Aorta (tissue), 5 donors: ENCODE measurements around the gene TREM2. TPM values are rescaled to one million over a fixed set of nuclear protein-coding genes. Genes with fewer than 3 reads are reported as not detected.
"Not testable (repeated sequence)": the region's sequence is repeated elsewhere in the genome, so short reads cannot be mapped to it uniquely, and the experiment has no call there.

Experiments used
- ATAC-seq: fragments of 200-7000 bp; cut with Tn5 transposase; one replicate; pipeline ENCODE4 v1.9.1; 2022; ENCODE audit warnings: moderate library complexity; ENCODE audit not compliant: low FRiP score
- DNase-seq, 2 donors: peaks; one replicate each; pipeline ENCODE4 v3.0.0-alpha.2; 2020
- H3K27ac ChIP-seq, 2 donors: one replicate each; pipeline ENCODE4 v1.5.1; 2013; ENCODE audit warnings: low read length in 2 of 2, mild to moderate bottlenecking in 2 of 2, moderate library complexity in 2 of 2, control low read depth in 1 of 2, inconsistent platforms in 1 of 2, low read depth in 1 of 2
- H3K27me3 ChIP-seq, 2 donors: one replicate each; pipeline ENCODE4 v1.6.1; 2013; ENCODE audit warnings: control low read depth in 1 of 2, low read length in 1 of 2, mild to moderate bottlenecking in 1 of 2, moderate library complexity in 1 of 2; ENCODE audit not compliant: insufficient read depth in 2 of 2, control insufficient read depth in 1 of 2
- H3K36me3 ChIP-seq, 2 donors: one replicate each; pipeline ENCODE4 v1.6.1; 2013; ENCODE audit warnings: control low read depth in 1 of 2, low read length in 1 of 2, mild to moderate bottlenecking in 1 of 2; ENCODE audit not compliant: insufficient read depth in 2 of 2, control insufficient read depth in 1 of 2
- H3K4me1 ChIP-seq, 2 donors: one replicate each; pipeline ENCODE4 v1.6.1; 2013; ENCODE audit warnings: low read length in 2 of 2, control low read depth in 1 of 2, mild to moderate bottlenecking in 1 of 2, moderate library complexity in 1 of 2; ENCODE audit not compliant: insufficient read depth in 2 of 2, control insufficient read depth in 1 of 2
- H3K4me3 ChIP-seq, 2 donors: one replicate each; pipeline ENCODE4 v1.5.1; 2013; ENCODE audit warnings: low read length in 2 of 2, control low read depth in 1 of 2, mild to moderate bottlenecking in 1 of 2
- H3K9me3 ChIP-seq: one replicate; pipeline ENCODE4 v1.6.1; 2013; ENCODE audit warnings: mild to moderate bottlenecking, low read length; ENCODE audit not compliant: control insufficient read depth
- WGBS, 2 donors: extraction: QIAGEN DNeasy Blood & Tissue Kit; methylation state at CpG; one replicate each; pipeline ENCODE4 v1.1.7; 2013; 5-methylcytosine and 5-hydroxymethylcytosine counted together
- intact Hi-C, 2 donors: fragments of 100-400 bp; cut with DNase I; formaldehyde crosslinking; loops; one replicate each; pipeline versions ENCODE4 v1.14.2 to v1.15.0; 2022
- polyA plus RNA-seq, 2 donors: library from polyadenylated mRNA; stranded (reverse); fragments of 200-250 nt; gene quantifications; one replicate each; pipeline ENCODE4 v1.2.3, GENCODE V29; 2013
- total RNA-seq, 2 donors: library from RNA; stranded (reverse); fragmentation: NEBNext Ultra II Directional; extraction: Animal tissue kit (Norgen Biotek cat#: 25700); gene quantifications; one replicate each; pipeline ENCODE4 v1.2.1, GENCODE V29; 2021
- donor health status: healthy with polysubstance abuse.
- donor health status: Bipolar disorder and iron deficiency.
- donor health status: DM: no; HTN: no; CAD: no.
- donor health status: DM: no; HTN: no; CAD: no.
- donor health status: DM: yes; HTN: yes; CAD: no.

Gene TREM2
- total and polyA plus RNA-seq, 4 donors, result 4.7 to 11.3 (median 7.3) TPM

DNA sequence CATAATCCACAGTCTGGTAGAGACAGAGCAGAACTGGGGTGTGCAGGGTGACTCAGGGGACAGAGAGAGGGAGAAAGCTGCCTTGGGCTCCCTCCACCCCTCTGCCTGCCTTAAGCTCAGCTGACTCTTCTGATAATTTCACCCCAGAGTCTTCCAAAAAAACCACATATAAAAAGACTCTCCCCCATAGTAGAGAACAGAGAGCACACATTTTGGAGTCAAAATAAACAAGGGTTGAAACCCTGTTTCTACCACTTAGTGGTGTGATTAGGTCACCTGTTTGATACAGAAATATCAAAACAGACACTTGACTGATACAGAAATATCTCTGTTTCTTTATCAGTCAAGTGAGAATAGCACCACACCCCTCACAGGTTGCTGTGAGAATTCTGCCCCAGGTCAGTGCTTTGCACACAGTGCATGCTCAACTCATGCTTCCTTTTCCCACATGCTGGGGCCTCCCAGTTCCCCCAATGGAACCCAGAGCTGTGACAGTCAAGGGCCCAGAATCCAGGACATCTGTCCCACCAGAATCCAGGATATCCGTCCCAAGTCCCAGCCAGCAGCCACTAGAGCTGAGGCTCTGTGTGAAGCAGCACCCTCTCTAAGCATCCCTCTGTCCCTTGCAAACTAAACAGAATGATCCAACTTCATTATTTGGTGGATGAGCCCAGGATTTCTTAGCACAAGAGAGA is 36.8 kb upstream of the TREM2 start:
- intact Hi-C loops, result no loop called here
- DNase-seq (no peak), ATAC-seq (no peak)
- 65 to 77% methylated on average over 1 of the region's 1 CpG for WGBS, 2 donors
- no peak overlapping the region for H3K27ac ChIP-seq
- H3K27me3 ChIP-seq, result no peaks in the 10 kb centered on the region
- H3K4me3 ChIP-seq, result no peak overlapping the region
- no peaks in the 10 kb centered on the region for H3K9me3 ChIP-seq
- no peaks in the 10 kb centered on the region for H3K36me3 ChIP-seq
- no peaks in the 10 kb centered on the region for H3K4me1 ChIP-seq

DNA sequence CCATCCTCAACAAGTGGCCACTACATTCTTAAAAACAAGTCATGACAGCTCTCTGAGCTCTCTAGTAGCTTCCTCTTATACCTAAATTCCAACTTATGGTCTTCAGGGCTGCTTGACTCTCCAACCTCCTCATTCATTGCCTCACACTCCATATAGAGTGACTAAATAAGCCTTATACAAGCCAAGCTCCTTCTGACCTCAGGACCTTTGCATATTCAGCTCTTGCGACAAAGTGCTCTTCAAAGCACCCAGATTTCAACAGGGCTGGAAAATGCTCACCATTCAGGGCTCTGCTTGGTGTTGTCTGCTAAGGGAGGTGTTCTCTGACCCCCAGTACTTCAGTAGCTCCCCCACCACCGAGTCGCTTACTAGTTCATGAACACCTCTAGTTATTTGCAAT is 34.3 kb upstream of the TREM2 start:
- 93 to 99% methylated on average over 3 of the region's 3 CpGs for WGBS, 2 donors
- ATAC-seq (no peak), DNase-seq (no peak)
- no peak overlapping the region for H3K4me3 ChIP-seq
- intact Hi-C loops, result no loop called here
- H3K27me3 ChIP-seq, result no peaks in the 10 kb centered on the region
- H3K36me3 ChIP-seq, result no peaks in the 10 kb centered on the region
- no peaks in the 10 kb centered on the region for H3K4me1 ChIP-seq
- no peaks in the 10 kb centered on the region for H3K9me3 ChIP-seq
- no peak overlapping the region for H3K27ac ChIP-seq

DNA sequence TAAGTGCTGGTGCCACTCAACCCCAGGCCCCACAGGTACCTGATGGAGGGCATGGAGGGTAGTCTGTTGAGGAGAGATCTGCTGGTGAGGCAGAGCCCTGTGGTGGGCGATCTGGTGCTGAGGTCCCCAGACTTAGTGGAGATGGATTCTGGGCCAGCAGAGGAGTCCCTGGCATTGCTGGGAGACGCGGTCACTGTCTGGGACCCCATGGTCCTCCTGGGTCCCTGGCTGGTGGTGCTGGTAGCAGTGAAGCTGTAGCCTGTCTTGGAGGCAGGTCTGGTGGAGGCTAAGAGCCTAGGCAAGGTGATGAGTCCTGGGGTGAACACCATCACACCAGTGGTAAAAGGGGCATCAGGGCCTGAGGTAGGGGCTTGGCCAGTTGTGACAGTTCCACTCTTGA is 31.5 kb upstream of the TREM2 start:
- peaks cover 5% of the 10 kb centered on the region for H3K9me3 ChIP-seq
- intact Hi-C loops, result no loop called here
- DNase-seq (no peak), ATAC-seq (no peak)
- no peak overlapping the region for H3K27ac ChIP-seq
- no peaks in the 10 kb centered on the region for H3K36me3 ChIP-seq
- no peaks in the 10 kb centered on the region for H3K4me1 ChIP-seq
- 90 to 93% methylated on average over 3 of the region's 3 CpGs for WGBS, 2 donors
- no peak overlapping the region for H3K4me3 ChIP-seq
- H3K27me3 ChIP-seq, result no peaks in the 10 kb centered on the region

DNA sequence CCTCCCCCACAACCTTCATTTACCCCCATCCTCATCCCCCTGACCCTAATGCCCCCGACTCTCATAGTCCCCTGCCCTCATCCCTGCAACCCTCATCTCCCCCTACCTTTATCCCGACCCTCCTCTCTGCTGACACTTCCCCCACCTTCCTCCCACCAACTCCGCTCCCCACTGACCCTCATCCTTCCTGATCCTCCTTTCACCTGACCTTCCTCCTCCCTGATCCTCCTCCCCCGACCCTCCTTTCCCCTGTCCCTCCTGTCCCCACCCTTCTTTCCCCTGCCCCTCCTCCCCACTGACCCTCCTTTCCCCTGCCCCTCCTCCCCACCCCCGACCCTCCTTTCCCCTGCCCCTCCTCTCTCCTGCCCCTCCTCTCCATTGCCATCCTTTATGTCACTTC is 31.0 kb upstream of the TREM2 start:
- no peaks in the 10 kb centered on the region for H3K36me3 ChIP-seq
- WGBS, 2 donors, result 53 to 55% methylated on average over 5 of the region's 5 CpGs
- intact Hi-C loops, result no loop called here
- no peak overlapping the region for H3K27ac ChIP-seq
- H3K9me3 ChIP-seq, result peaks cover 5% of the 10 kb centered on the region
- ATAC-seq (no peak), DNase-seq (no peak)
- no peaks in the 10 kb centered on the region for H3K4me1 ChIP-seq
- H3K4me3 ChIP-seq, result no peak overlapping the region
- H3K27me3 ChIP-seq, result no peaks in the 10 kb centered on the region

DNA sequence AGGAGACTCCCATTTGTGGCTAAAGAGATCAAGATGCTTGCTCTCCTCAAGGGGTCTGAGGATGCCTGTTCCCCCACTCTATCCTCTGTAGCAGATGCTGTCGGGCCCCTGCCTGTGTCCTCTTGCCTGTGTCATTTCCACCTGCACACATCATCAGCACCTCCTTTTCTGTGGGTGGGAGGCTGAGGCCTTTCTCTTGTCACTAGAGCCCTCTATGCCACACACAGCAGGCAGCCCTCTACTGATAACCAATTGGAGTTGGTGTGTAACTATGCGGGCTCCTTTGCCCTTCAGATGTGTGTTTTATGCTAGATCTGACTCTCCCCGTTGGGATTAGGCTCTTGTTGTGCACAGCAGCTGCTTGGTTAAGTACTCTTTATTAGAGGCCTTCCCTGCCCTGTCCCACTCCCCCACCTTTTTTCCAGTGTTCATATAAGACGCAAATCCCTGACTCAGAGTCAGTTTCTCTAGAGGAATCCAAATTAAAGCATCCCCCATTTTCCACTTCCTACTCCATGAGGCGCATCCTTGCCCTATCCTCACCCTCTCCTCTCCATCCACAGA is 30.3 kb upstream of the TREM2 start:
- WGBS, 2 donors, result 71 to 76% methylated on average over 5 of the region's 5 CpGs
- Histone ChIP-seq H3K9me3 (peaks cover 5% of the 10 kb centered on the region), H3K36me3 (no peaks in the 10 kb centered on the region), H3K4me1 (no peaks in the 10 kb centered on the region), H3K4me3 (no peak overlapping the region), H3K27ac (no peak overlapping the region), H3K27me3 (no peaks in the 10 kb centered on the region)
- ATAC-seq, result no peak
- intact Hi-C loops, result no loop called here
- DNase-seq, result no peak

DNA sequence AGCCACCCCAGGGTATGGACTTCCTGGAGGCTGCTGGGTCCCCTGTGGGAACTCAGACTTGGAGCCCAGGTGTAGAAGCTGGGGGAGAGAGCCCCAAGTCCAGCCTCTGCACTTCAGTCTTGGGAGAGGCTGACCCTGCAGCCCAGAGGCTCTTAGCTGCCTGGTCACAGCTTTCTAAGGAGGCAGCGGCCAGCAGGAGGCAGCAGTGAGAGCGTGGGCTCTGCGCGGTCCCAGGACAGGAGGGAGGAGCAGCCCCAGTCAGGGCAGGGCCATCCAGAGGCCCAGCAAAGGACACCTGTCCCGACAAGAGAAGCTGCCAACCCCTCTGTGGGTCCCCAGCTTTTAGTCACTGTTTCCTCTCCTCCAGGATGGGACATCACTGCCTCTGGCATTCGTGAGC is 28.7 kb upstream of the TREM2 start:
- H3K4me1 ChIP-seq, result no peaks in the 10 kb centered on the region
- intact Hi-C loops, result no loop called here
- no peaks in the 10 kb centered on the region for H3K36me3 ChIP-seq
- H3K4me3 ChIP-seq, result no peak overlapping the region
- H3K9me3 ChIP-seq, result peaks cover 5% of the 10 kb centered on the region
- no peaks in the 10 kb centered on the region for H3K27me3 ChIP-seq
- ATAC-seq, result no peak
- peak in 1 of 2 donors; percentile 61 for DNase-seq
- H3K27ac ChIP-seq, result no peak overlapping the region
- 15 to 25% methylated on average over 4 to 6 of the region's 6 CpGs for WGBS, 2 donors

DNA sequence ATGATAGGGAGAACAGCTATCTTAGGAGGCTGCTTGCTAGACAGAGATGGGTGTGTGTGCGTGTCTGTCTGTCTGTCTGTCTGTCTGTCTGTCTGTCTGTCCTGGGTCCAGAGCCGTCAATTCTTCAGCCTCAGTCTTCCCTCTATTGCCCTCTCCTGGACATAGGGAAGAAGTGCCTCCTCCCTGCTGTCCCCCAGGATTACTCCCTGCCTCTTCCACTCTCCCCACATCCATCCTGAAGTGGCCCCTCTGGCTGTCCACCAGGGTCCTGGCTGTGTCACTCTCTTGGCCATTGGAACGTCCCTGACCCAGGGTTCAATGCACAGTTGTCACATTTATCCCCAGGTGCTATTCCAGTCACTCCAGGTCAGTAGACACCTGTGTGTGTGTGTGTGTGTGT is 27.9 kb upstream of the TREM2 start:
- no peaks in the 10 kb centered on the region for H3K36me3 ChIP-seq
- DNase-seq (no peak), ATAC-seq (no peak)
- no peaks in the 10 kb centered on the region for H3K27me3 ChIP-seq
- H3K27ac ChIP-seq, result no peak overlapping the region
- WGBS, 2 donors, result 72 to 82% methylated on average over 3 of the region's 3 CpGs
- no peak overlapping the region for H3K4me3 ChIP-seq
- H3K4me1 ChIP-seq, result no peaks in the 10 kb centered on the region
- intact Hi-C loops, result no loop called here
- peaks cover 5% of the 10 kb centered on the region for H3K9me3 ChIP-seq

DNA sequence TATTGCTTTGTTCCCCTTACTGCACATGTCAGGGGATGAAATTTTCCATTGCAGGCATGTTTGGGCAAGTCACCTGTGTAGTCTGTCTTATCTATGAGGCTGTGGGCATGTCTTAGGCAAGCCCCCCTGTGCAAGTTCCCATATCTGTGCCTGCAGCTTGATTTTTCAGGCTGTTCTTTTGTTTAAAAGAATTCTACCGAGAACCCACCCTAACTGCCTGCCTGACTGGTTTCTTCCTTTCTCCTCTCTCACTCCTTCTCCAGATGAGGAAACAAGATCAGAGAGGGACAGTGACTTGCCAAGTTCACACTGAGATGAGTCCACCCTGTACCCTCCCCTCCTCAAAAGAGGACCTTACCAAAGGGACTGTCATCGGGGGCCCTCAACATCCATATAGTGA is 27.1 kb upstream of the TREM2 start:
- H3K27ac ChIP-seq, result no peak overlapping the region
- peaks cover 5% of the 10 kb centered on the region for H3K9me3 ChIP-seq
- no peak for ATAC-seq
- 98% methylated on average over 2 of the region's 2 CpGs for WGBS, 2 donors
- no peaks in the 10 kb centered on the region for H3K4me1 ChIP-seq
- DNase-seq, result no peak
- no peaks in the 10 kb centered on the region for H3K27me3 ChIP-seq
- intact Hi-C loops, result no loop called here
- H3K36me3 ChIP-seq, result no peaks in the 10 kb centered on the region
- no peak overlapping the region for H3K4me3 ChIP-seq

DNA sequence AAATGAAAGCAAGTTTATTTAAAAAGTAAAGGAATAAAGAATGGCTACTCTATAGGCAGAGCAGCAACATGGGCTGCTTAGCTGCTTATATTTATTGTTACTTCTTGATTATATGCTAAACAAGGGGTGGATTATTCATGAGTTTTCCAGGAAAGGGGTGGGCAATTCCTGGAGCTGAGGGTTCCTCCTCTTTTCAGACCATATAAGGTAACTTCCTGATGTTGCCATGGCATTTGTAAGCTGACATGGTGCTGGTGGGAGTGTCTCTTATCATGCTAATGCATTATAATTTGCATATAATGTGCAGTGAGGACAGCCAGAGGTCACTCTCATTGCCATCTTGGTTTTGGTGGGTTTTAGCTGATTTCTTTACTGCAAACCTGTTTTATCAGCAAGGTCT is 26.1 kb upstream of the TREM2 start:
- intact Hi-C loops, DNase-seq, H3K36me3 ChIP-seq, ATAC-seq, H3K4me3 ChIP-seq, H3K9me3 ChIP-seq, H3K27ac ChIP-seq, H3K27me3 ChIP-seq, H3K4me1 ChIP-seq: not testable (repeated sequence)
